ENCODE measurements around the gene SMTNL1.

DNA sequence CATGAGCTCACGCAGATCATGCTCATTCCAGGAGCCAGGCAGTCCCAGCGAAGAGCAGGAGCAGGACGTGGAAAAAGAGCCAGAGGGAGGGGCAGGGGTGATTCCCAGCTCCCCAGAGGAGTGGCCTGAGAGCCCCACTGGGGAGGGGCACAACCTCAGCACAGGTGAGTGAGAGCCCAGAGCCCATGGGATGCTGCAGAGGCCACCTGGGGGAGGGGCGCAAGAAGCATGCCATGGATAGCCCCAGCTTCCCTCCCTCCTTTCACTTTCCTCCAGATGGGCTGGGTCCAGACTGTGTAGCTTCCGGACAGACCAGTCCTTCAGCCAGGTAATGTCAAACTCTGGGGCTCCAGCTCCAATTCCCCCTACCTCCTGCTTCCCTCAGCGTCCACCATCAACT, 6.2 kb downstream of the SMTNL1 start:
- TF ChIP-seq CTCF (IDR thresholded peaks at IDR 0.05): no peak
- TF ChIP-seq POLR2A (IDR thresholded peaks at IDR 0.05): no peak

Data from right lobe of liver (tissue), 4 donors.